ENCODE measurements around the gene THAP9. TPM values are rescaled to one million over a fixed set of nuclear protein-coding genes. Genes with fewer than 3 reads are reported as not detected.
"Not testable (repeated sequence)": the region's sequence is repeated elsewhere in the genome, so short reads cannot be mapped to it uniquely, and the experiment has no call there.

Gene THAP9
- total RNA-seq (1 to 10 TPM; 1.8 to 3.5 (median 2.7) TPM), polyA plus RNA-seq (1 to 10 TPM; 1.7 to 2.7 TPM)

DNA sequence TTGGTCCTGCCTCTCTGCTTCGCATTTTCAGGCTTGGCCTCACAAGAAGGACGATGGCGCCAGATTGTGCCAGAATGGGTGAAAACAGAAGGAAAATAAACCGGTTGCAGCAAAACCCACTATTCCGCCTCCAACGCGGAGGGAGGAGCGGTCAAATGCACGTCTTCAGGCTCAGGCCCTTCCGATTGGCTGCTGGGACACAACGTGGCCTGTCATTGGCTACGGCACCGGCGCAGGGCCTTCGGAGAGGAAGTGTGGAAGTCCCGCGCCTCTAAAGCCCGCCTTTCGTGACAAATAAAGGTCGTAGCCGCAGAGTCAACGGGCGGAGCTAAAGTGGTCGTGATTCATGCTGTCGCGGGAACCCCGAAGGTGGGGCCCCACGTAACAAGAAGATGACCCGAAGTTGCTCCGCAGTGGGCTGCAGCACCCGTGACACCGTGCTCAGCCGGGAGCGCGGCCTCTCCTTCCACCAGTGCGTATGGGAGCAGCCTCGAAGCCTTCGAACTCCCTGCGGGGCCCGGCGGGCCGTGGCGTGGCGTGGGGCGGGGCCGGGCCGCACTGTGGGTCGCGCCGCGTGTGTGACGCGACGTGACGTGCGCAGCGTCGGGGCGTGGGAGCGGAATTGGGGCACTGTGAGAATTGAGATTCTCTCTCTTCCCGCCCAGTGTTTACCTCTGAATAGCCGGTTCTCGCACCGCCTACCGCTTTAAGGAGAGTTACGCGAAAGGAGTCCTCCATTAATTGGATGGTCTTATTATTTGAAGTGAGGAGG, at the start of gene THAP9:
THAP9 (plus strand) TSS at position 325 of the 772 bp plus-strand sequence; CDS start at position 393, 68 bp downstream.
- Histone ChIP-seq H3K27ac (peak within 1 kb of the TSS; percentile 99 to 100 (median 99)), H3K4me3 (peak within 1 kb of the TSS; percentile 44 to 76 (median 58)), H3K4me1 (peaks cover 8 to 23% (median 17%) of the 10 kb centered on the region in 3 donors), H3K36me3 (no peaks in the 10 kb centered on the region), H3K9me3 (no peaks in the 10 kb centered on the region), H3K27me3 (no peaks in the 10 kb centered on the region)
- FAIRE-seq (peak; percentile 91), DNase-seq (peak; percentile 91 to 98 (median 97)), ATAC-seq (peak; percentile 93 to 96 (median 95))
- TF ChIP-seq CTCF (IDR thresholded peaks at IDR 0.05): no peak
- 0% methylated on average over 54 to 67 of the region's 67 CpGs for WGBS, 2 donors
- intact Hi-C loops (cut with DNase I): no loop called here

DNA sequence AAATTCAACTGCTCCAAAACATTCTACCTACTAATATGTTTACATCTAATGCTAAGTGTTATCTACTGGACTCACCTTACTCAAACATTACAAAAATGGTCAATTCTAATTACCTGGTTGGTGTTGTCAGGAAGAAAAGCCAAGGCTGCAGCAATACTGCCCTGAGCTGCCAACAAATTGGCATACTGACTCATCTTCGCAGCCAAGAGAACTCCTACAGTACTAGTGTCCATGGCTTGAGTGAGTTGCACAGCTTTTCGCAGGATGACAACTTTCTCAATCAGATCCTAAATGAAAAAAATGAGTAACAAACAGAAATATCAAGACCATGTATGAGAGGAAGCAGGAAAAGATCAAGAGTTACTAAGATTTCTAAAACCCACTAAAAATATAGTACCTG, 49.2 kb upstream of the THAP9 start:
- no peak for TF ChIP-seq CTCF (IDR thresholded peaks at IDR 0.05)
- Histone ChIP-seq H3K4me1 (no peaks in the 10 kb centered on the region), H3K27me3 (no peaks in the 10 kb centered on the region), H3K36me3 (peaks cover 17 to 78% (median 48%) of the 10 kb centered on the region in 3 donors), H3K27ac (no peak overlapping the region), H3K9me3 (no peaks in the 10 kb centered on the region), H3K4me3 (no peak overlapping the region)
- no peak for FAIRE-seq
- 79 to 81% methylated on average over 2 of the region's 2 CpGs for WGBS, 2 donors
- peak in 1 of 4 donors; percentile 28 for ATAC-seq
- DNase-seq: no peak
- intact Hi-C loops (cut with DNase I): no loop called here

DNA sequence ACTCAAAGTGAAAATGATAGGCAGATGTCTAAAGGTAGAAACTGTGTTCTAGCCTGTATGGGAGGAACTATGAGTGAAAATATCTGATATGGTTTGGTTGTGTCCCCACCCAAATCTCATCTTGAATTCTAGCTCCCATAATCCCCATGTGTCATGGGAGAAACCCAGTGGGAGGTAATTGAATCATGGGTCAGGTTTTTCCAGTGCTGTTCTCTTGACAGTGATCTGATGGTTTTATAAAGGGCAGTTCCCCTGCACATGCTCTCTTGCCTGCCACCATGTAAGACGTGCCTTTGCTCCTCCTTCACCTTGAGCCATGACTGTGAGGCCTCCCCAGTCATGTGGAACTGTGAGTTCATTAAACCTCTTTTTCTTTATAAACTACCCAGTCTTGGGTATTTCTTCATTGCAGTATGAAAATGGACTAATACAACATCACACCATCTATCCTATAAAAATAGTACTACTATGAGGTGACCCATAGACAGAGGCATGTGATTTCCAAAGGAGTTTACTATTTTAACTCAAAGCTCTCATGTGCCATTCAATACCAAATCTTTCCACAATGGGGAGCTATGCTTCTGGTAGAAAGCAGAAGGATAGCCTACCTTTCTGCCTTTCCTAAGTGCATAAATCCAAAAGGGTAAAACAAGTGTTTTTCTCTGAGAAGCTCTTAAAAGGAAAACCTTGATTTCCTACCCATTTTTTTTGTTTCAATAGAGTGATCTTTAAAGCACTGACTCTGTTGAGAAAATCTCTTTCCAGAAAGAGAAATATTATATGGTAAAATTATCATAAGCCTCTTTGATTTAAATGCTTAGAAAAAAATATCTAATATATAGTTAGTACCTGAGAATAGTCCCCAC, 48.4 kb upstream of the THAP9 start:
- ATAC-seq (peak; percentile 44 to 72 (median 58)), FAIRE-seq (no peak), DNase-seq (no peak)
- intact Hi-C loops (cut with DNase I): no loop called here
- H3K4me1 ChIP-seq: no peaks in the 10 kb centered on the region
- TF ChIP-seq CTCF (IDR thresholded peaks at IDR 0.05): peak in 2 of 4 donors; percentile 21 to 43
- no peak overlapping the region for H3K4me3 ChIP-seq
- no peaks in the 10 kb centered on the region for H3K27me3 ChIP-seq
- no peak overlapping the region for H3K27ac ChIP-seq
- H3K9me3 ChIP-seq: no peaks in the 10 kb centered on the region
- peaks cover 15 to 82% (median 51%) of the 10 kb centered on the region in 3 donors for H3K36me3 ChIP-seq
- 81 to 96% methylated on average over 1 of the region's 1 CpG for WGBS, 2 donors

- intact Hi-C loops (cut with DNase I): no loop called here
- WGBS, 2 donors: 55 to 60% methylated on average over 5 of the region's 5 CpGs
- no peak for FAIRE-seq
- H3K4me1 ChIP-seq: no peaks in the 10 kb centered on the region
- no peak overlapping the region for H3K27ac ChIP-seq
- H3K27me3 ChIP-seq: no peaks in the 10 kb centered on the region
- ATAC-seq: peak in 3 of 4 donors; percentile 26 to 44 (median 38)
- H3K9me3 ChIP-seq: no peaks in the 10 kb centered on the region
- DNase-seq: no peak
- H3K36me3 ChIP-seq: peaks cover 14 to 82% (median 56%) of the 10 kb centered on the region in 3 donors
- TF ChIP-seq CTCF (IDR thresholded peaks at IDR 0.05): no peak
- no peak overlapping the region for H3K4me3 ChIP-seq
Observed at GRCh38 chr4:82852751-82853285, 47.7 kb upstream of the THAP9 start.

GRCh38 chr4:82860487-82860886, 40.0 kb upstream of the THAP9 start:
- H3K27me3 ChIP-seq; H3K9me3 ChIP-seq; H3K4me3 ChIP-seq; ATAC-seq; H3K27ac ChIP-seq; intact Hi-C loops (cut with DNase I); FAIRE-seq; DNase-seq: not testable (repeated sequence)
- WGBS, 2 donors: 95 to 97% methylated on average over 2 of the region's 2 CpGs
- H3K4me1 ChIP-seq: peaks cover 7 to 12% (median 11%) of the 10 kb centered on the region in 3 donors
- peaks cover 0 to 64% (median 31%) of the 10 kb centered on the region in 3 donors for H3K36me3 ChIP-seq
